ENCODE measurements around the gene RPL9. TPM values are rescaled to one million over a fixed set of nuclear protein-coding genes. Genes with fewer than 3 reads are reported as not detected.

Gene RPL9
- total and polyA plus RNA-seq, 2 of the 13 experiments (the other 11 are each of a cell fraction or from before 2014, with no cell fraction given), result 993 to 2,148 TPM

DNA sequence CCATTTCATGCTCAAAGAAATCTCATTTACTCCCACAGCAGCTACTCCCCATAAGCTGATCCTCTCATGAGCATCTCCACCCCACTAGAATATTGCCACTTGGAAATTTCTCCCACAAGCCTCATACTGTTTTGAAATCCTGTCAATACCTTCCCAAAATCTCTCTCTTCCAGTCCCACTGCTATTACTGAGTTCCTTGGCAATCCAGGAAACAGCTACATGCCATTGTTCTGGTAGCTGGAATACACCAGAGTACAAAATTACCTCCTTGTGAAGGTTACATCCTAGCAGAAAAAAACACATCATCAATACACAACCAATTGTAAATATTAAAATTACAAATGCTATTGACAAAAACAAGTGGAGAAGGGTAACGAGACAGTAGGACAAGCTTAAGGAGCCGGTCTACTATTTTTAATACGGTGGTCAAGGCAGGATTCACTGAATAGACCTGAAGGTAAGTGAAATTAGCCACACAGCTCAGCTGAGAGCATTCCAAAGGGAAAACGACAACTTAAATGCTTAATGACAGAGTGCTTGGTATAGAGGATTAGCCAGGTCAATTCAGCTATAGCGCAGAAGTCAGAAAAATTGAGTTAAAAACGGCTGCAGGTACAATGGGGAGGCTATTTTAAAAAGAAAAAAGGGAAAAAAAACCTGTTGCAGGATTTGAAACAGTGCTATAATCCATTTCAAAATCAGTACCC is 6.4 kb downstream of the RPL9 start (continued):
- no peak for TF ChIP-seq ZNF333 (CRISPR knock-in tag; IDR thresholded peaks at IDR 0.05; ENCODE audit: borderline replicate concordance)
- TF ChIP-seq NFIC (IDR thresholded peaks at IDR 0.05; ENCODE audit: low read length), result 0 out of 2 replicates have a peak, but pooled peaks have one; percentile 40
- no peak for TF ChIP-seq FOXC1 (CRISPR knock-in tag; IDR thresholded peaks at IDR 0.05; ENCODE audit: borderline replicate concordance)
- TF ChIP-seq SNRNP70 (IDR thresholded peaks at IDR 0.05; ENCODE audit: low read depth, low read length), result no peak
- no peak for TF ChIP-seq ZNF280D (CRISPR knock-in tag; IDR thresholded peaks at IDR 0.05)
- TF ChIP-seq KDM5B (CRISPR knock-in tag; IDR thresholded peaks at IDR 0.05; ENCODE audit: borderline replicate concordance), result no peak
- TF ChIP-seq ZNF296 (CRISPR knock-in tag; conservative IDR thresholded peaks at IDR 0.05), result no peak
- no peak for TF ChIP-seq ZNF570 (CRISPR knock-in tag; IDR thresholded peaks at IDR 0.05; ENCODE audit: borderline replicate concordance)
- no peak for TF ChIP-seq MTERF4 (CRISPR knock-in tag; IDR thresholded peaks at IDR 0.05)
- no peak for TF ChIP-seq NR1H2 (CRISPR knock-in tag; IDR thresholded peaks at IDR 0.05; ENCODE audit: borderline replicate concordance, low read depth)
- no peak for TF ChIP-seq HMG20A (CRISPR knock-in tag; IDR thresholded peaks at IDR 0.05; ENCODE audit: borderline replicate concordance)
- no peak for TF ChIP-seq IKZF4 (CRISPR knock-in tag; IDR thresholded peaks at IDR 0.05; ENCODE audit: borderline replicate concordance, low read depth, not compliant biosample characterization)
- TF ChIP-seq ONECUT2 (CRISPR knock-in tag; IDR thresholded peaks at IDR 0.05), result no peak
- no peak for TF ChIP-seq ATF4 (CRISPR knock-in tag; IDR thresholded peaks at IDR 0.05)
- no peak for TF ChIP-seq ZFP37 (CRISPR knock-in tag; IDR thresholded peaks at IDR 0.05; ENCODE audit: borderline replicate concordance)
- TF ChIP-seq ZNF382 (CRISPR knock-in tag; IDR thresholded peaks at IDR 0.05; ENCODE audit: borderline replicate concordance), result no peak
- TF ChIP-seq ZNF30 (CRISPR knock-in tag; IDR thresholded peaks at IDR 0.05), result no peak
- no peak for TF ChIP-seq XRCC5 (optimal IDR thresholded peaks at IDR 0.05; ENCODE audit: low read length)
- TF ChIP-seq ZNF770 (CRISPR knock-in tag; IDR thresholded peaks at IDR 0.05), result no peak
- no peak for TF ChIP-seq KMT2B (CRISPR knock-in tag; IDR thresholded peaks at IDR 0.05)
- TF ChIP-seq, protein P1, sequence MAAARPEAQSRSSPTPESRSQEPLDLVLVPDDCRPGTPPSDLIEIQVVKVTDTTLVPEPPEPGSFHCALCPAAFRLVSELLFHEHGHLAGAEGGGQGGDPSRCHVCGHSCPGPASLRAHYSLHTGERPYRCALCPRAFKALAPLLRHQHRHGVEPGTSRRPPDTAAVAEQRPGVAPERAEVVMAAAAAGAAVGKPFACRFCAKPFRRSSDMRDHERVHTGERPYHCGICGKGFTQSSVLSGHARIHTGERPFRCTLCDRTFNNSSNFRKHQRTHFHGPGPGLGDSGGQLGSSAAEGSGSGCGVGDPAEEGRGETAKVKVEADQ (CRISPR knock-in tag; IDR thresholded peaks at IDR 0.05; ENCODE audit: borderline replicate concordance), result no peak
- TF ChIP-seq MEF2D (CRISPR knock-in tag; IDR thresholded peaks at IDR 0.05), result no peak

Data from HepG2 (cell line).